Left ventricle myocardium inferior (tissue), 1 donor: ENCODE data around the gene ZCWPW2. TPM values are rescaled to one million over a fixed set of nuclear protein-coding genes. Genes with fewer than 3 reads are reported as not detected.

Experiments
- DNase-seq: peaks from one replicate; pipeline ENCODE4 v3.0.0-alpha.2; 2020
- H3K27ac ChIP-seq: fragments of 200-600 bp; replicated peaks from 2 replicates; pipeline ENCODE4 v1.8.0; 2021
- H3K27me3 ChIP-seq: fragments of 200-600 bp; 2 replicates; pipeline ENCODE4 v1.8.0; 2021; ENCODE audit warnings: low read depth
- H3K36me3 ChIP-seq: fragments of 200-600 bp; 2 replicates; pipeline ENCODE4 v1.8.0; 2021
- H3K4me1 ChIP-seq: fragments of 200-600 bp; 2 replicates; pipeline ENCODE4 v1.8.0; 2021
- H3K4me3 ChIP-seq: fragments of 200-600 bp; 2 replicates; pipeline ENCODE4 v1.8.0; 2021; ENCODE audit warnings: mild to moderate bottlenecking, moderate library complexity
- H3K9me3 ChIP-seq: fragments of 200-600 bp; replicated peaks from 2 replicates; pipeline ENCODE4 v1.8.0; 2021
- intact Hi-C: fragments of 100-400 bp; cut with micrococcal nuclease; formaldehyde crosslinking; loops from one replicate; pipeline ENCODE4 v1.11.0; 2022
- total RNA-seq: library from RNA; stranded (reverse); fragmentation: NEBNext Ultra II Directional; extraction: Animal tissue kit (Norgen Biotek cat#: 25700); gene quantifications from one replicate; pipeline ENCODE4 v1.2.1, GENCODE V29; 2021
- TF ChIP-seq, protein P1 (sequence below): fragments of 200-600 bp; IDR thresholded peaks from 2 replicates; pipeline ENCODE4 v1.8.0; 2021; ENCODE audit warnings: antibody characterized with exemption, mild to moderate bottlenecking, borderline replicate concordance
- donor health status: DM: no; HTN: yes; CAD: no; lungs with severe emphysema.

ZCWPW2 gene
- total RNA-seq, 1 donor from 2014 or later, result 2.2 TPM

DNA sequence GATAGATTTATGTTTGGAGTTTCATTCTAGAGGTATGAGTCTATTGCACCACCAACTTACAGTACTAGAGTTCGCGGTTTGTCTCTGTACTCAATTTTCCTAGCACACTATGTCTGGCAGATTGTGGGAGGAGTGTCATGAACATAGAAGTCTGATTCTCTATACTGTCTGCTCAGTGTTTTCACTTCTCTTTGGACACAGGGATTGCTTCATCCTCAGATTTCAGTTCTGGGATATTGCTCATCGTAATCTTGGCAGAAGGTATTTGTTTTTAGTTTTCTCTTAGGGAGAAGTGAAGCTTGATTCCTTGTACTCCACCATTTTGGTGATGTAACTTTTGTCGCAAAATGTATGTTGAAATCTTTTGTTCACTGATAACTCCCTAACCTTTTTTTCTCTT lies 27.9 kb downstream of the ZCWPW2 start:
- TF ChIP-seq, protein P1, sequence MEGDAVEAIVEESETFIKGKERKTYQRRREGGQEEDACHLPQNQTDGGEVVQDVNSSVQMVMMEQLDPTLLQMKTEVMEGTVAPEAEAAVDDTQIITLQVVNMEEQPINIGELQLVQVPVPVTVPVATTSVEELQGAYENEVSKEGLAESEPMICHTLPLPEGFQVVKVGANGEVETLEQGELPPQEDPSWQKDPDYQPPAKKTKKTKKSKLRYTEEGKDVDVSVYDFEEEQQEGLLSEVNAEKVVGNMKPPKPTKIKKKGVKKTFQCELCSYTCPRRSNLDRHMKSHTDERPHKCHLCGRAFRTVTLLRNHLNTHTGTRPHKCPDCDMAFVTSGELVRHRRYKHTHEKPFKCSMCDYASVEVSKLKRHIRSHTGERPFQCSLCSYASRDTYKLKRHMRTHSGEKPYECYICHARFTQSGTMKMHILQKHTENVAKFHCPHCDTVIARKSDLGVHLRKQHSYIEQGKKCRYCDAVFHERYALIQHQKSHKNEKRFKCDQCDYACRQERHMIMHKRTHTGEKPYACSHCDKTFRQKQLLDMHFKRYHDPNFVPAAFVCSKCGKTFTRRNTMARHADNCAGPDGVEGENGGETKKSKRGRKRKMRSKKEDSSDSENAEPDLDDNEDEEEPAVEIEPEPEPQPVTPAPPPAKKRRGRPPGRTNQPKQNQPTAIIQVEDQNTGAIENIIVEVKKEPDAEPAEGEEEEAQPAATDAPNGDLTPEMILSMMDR, result no peak

DNA sequence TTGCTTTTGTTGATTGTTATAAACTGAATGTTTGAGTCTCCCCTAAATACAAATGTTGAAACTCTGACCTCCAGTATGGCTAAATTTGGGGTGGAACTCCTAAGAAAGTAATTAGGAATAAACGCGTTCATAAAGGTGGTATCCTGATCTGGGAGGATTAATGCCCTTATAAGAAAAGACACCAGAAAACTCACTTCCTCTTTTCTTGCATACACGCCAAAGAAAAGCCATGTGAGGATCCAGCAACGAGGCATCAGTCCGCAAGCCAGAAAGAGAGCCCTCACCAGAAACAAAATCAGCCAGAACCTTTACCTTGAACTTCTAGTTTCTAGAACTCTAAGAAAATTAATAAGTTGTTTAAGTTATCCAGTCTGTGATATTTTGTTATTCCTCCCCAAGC lies 37.5 kb downstream of the ZCWPW2 start:
- TF ChIP-seq, protein P1, result no peak
- no peaks in the 10 kb centered on the region for H3K36me3 ChIP-seq
- H3K9me3 ChIP-seq, result no peaks in the 10 kb centered on the region
- no peak overlapping the region for H3K4me3 ChIP-seq
- H3K27me3 ChIP-seq, result no peaks in the 10 kb centered on the region
- H3K4me1 ChIP-seq, result no peaks in the 10 kb centered on the region
- DNase-seq, result no peak
- H3K27ac ChIP-seq, result no peak overlapping the region
- intact Hi-C loops, result no loop called here

More for the DNA sequence above, 27.9 kb downstream of the ZCWPW2 start:
- Histone ChIP-seq H3K36me3 (no peaks in the 10 kb centered on the region), H3K27me3 (no peaks in the 10 kb centered on the region), H3K4me3 (no peak overlapping the region), H3K27ac (no peak overlapping the region), H3K4me1 (no peaks in the 10 kb centered on the region), H3K9me3 (peaks cover 7% of the 10 kb centered on the region)
- intact Hi-C loops, result no loop called here
- no peak for DNase-seq

DNA sequence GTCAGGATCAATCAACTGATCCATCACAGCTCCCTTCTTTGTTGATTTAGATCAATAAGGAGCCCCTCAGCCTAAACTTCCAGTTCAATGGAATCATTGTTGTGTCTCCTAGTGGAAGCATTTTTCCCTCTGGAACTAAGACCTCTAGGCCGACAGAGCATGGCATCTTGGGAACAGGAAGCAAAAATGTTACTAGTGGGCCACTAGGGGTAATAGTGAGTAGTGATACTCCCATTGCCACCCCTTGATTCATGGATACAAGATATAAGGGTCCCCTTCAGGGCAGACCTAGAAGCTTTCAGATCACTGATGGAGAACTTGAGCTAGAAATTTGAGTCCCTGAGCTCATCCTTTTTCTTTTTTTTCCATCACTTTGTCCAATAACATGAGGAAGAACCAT lies 40.5 kb downstream of the ZCWPW2 start:
- TF ChIP-seq, protein P1, result no peak

DNA sequence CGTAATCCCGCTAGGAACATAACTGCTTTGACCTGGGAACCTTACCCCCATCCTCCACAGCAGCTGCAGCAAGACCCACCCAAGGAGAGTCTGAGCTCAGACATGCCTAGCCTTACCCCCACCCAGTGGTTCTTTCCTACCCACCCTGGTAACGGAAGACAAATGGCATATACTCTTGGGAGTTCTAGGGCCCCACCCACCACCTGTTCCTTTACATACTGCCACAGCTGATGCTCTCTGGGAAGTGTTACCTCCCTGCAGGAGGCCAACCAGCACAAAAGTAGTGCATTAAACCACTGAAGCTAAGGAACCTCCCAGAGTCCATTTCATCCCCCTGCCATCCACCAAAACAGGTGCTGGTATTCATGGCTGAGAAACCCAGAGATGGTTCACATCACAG lies 50.7 kb downstream of the ZCWPW2 start:
- H3K9me3 ChIP-seq, result peaks cover 86% of the 10 kb centered on the region
- TF ChIP-seq, protein P1, result no peak

More for the DNA sequence above, 40.5 kb downstream of the ZCWPW2 start:
- Histone ChIP-seq H3K4me1 (no peaks in the 10 kb centered on the region), H3K27me3 (no peaks in the 10 kb centered on the region), H3K27ac (no peak overlapping the region), H3K9me3 (peaks cover 23% of the 10 kb centered on the region), H3K36me3 (peaks cover 5% of the 10 kb centered on the region), H3K4me3 (no peak overlapping the region)
- no peak for DNase-seq
- intact Hi-C loops, result no loop called here

DNA sequence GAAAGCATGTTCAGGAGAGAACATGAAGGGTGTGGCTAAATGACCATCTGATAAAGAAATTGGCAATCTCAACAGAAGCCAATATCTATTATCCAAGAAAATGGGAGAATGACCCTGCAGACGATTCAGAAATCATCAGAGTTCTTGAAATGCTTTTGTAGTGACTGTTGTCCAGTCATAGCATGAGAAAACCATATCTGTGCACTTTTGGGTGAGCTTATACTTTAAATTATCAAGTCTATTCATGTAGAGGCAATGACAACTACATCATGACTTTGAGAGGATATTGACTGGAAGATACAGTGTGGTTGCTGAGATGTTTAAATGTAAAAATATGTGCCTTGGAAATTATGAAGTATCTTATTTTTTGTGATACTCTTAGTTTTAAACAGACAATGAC lies 57.7 kb downstream of the ZCWPW2 start:
- TF ChIP-seq, protein P1, result no peak

More for the DNA sequence above, 50.7 kb downstream of the ZCWPW2 start:
- peaks cover 3% of the 10 kb centered on the region for H3K36me3 ChIP-seq
- DNase-seq, result no peak
- H3K4me3 ChIP-seq, result no peak overlapping the region
- H3K27ac ChIP-seq, result no peak overlapping the region
- no peaks in the 10 kb centered on the region for H3K4me1 ChIP-seq
- no peaks in the 10 kb centered on the region for H3K27me3 ChIP-seq
- intact Hi-C loops, result no loop called here

More for the DNA sequence above, 57.7 kb downstream of the ZCWPW2 start:
- H3K4me3 ChIP-seq, result no peak overlapping the region
- H3K27me3 ChIP-seq, result no peaks in the 10 kb centered on the region
- no peaks in the 10 kb centered on the region for H3K36me3 ChIP-seq
- H3K4me1 ChIP-seq, result no peaks in the 10 kb centered on the region
- intact Hi-C loops, result no loop called here
- no peak for DNase-seq
- peaks cover 35% of the 10 kb centered on the region for H3K9me3 ChIP-seq
- H3K27ac ChIP-seq, result no peak overlapping the region
